Esophagus squamous epithelium (tissue), 5 donors: Measurements from ENCODE around the gene DLG2. TPM values are rescaled to one million over a fixed set of nuclear protein-coding genes. Genes with fewer than 3 reads are reported as not detected.
"Not testable (repeated sequence)": the region's sequence is repeated elsewhere in the genome, so short reads cannot be mapped to it uniquely, and the experiment has no call there.

ENCODE experiments used
- DNase-seq: peaks from one replicate; lab custom pipeline; 2025; lab: John Stamatoyannopoulos, UW
- H3K27ac ChIP-seq, 4 donors: fragments of 200-600 bp; sonication (generic); one replicate each; pipeline ENCODE4 v1.5.1; 2016 to 2019; ENCODE audit warnings: mild to moderate bottlenecking in 1 of 4
- H3K27me3 ChIP-seq, 4 donors: fragments of 200-600 bp; sonication (generic); 1 replicate in 3 of 4; 2 replicates in 1 of 4; pipeline versions ENCODE4 v1.5.1 to v1.6.0; 2017 to 2021; ENCODE audit warnings: antibody characterized with exemption in 1 of 4
- H3K36me3 ChIP-seq, 3 donors: fragments of 200-600 bp; sonication (generic); one replicate each; pipeline ENCODE4 v1.5.1; 2016 to 2019
- H3K4me1 ChIP-seq, 3 donors: fragments of 200-600 bp; sonication (generic); one replicate each; pipeline ENCODE4 v1.5.1; 2017 to 2019
- H3K4me3 ChIP-seq, 4 donors: fragments of 200-600 bp; sonication (generic); 1 replicate in 3 of 4; 2 replicates in 1 of 4; pipeline ENCODE4 v1.5.1; 2016 to 2019; ENCODE audit warnings: mild to moderate bottlenecking in 2 of 4, moderate library complexity in 1 of 4
- H3K9me3 ChIP-seq, 3 donors: fragments of 200-600 bp; sonication (generic); one replicate each; pipeline ENCODE4 v1.5.1; 2016 to 2019
- CTCF ChIP-seq, 6 experiments: fragments of 450-650 bp in 4 of 6; fragments of 200-600 bp in 2 of 6; sonication (generic) in 2 of 6; IDR thresholded peaks; one replicate each; pipeline ENCODE4 v1.5.1; 2016 to 2019; ENCODE audit warnings: antibody characterized with exemption in 6 of 6, mild to moderate bottlenecking in 4 of 6, moderate library complexity in 4 of 6
- POLR2A ChIP-seq, 4 donors: fragments of 450-650 bp; IDR thresholded peaks; one replicate each; pipeline ENCODE4 v1.6.1; 2017; ENCODE audit warnings: antibody characterized with exemption in 4 of 4, mild to moderate bottlenecking in 4 of 4, moderate library complexity in 3 of 4
- WGBS, 2 donors: methylation state at CpG; one replicate each; pipeline ENCODE4 v1.1.5; 2018; 5-methylcytosine and 5-hydroxymethylcytosine counted together
- intact Hi-C: fragments of 100-400 bp; cut with DNase I; formaldehyde crosslinking; loops from one replicate; pipeline ENCODE4 v1.15.0; 2022
- total RNA-seq, 4 donors: library from RNA; depleted of rRNA; stranded (reverse); fragments of >200 nt; gene quantifications; one replicate each; pipeline ENCODE4 v1.1.0, GENCODE V29; 2016
- donor health status: DM: yes; HTN: yes; CAD: no.

The DLG2 gene
- total RNA-seq, 4 donors from 2014 or later: 2.9 to 27.7 (median 12.6) TPM

GRCh38 chr11:85236211-85236610, 390.9 kb downstream of the DLG2 start:
- Histone ChIP-seq H3K27me3 (no peaks in the 10 kb centered on the region), H3K4me3 (no peak overlapping the region), H3K36me3 (no peaks in the 10 kb centered on the region), H3K4me1 (no peaks in the 10 kb centered on the region), H3K9me3 (no peaks in the 10 kb centered on the region), H3K27ac (no peak overlapping the region)
- DNase-seq: no peak
- TF ChIP-seq POLR2A (IDR thresholded peaks at IDR 0.05): no peak
- no peak for TF ChIP-seq CTCF (IDR thresholded peaks at IDR 0.05)
- 52 to 76% methylated on average over 2 of the region's 2 CpGs for WGBS, 2 donors
- intact Hi-C loops: no loop called here

GRCh38 chr11:85232559-85232958, 394.6 kb downstream of the DLG2 start:
- Histone ChIP-seq H3K27me3 (no peaks in the 10 kb centered on the region), H3K4me1 (no peaks in the 10 kb centered on the region), H3K4me3 (no peak overlapping the region), H3K36me3 (no peaks in the 10 kb centered on the region), H3K27ac (no peak overlapping the region), H3K9me3 (no peaks in the 10 kb centered on the region)
- WGBS, 2 donors: 40 to 52% methylated on average over 2 of the region's 2 CpGs
- DNase-seq: no peak
- intact Hi-C loops: no loop called here
- TF ChIP-seq POLR2A (IDR thresholded peaks at IDR 0.05) (no peak), CTCF (IDR thresholded peaks at IDR 0.05) (no peak)

GRCh38 chr11:85231588-85231987, 395.6 kb downstream of the DLG2 start:
- H3K4me3 ChIP-seq: no peak overlapping the region
- DNase-seq: no peak

GRCh38 chr11:85229723-85230122, 397.4 kb downstream of the DLG2 start:
- WGBS, 2 donors: 77 to 91% methylated on average over 1 of the region's 1 CpG
- intact Hi-C loops: not testable (repeated sequence)

More at GRCh38 chr11:85231588-85231987, 395.6 kb downstream of the DLG2 start:
- H3K36me3 ChIP-seq: no peaks in the 10 kb centered on the region
- intact Hi-C loops: no loop called here
- H3K4me1 ChIP-seq: no peaks in the 10 kb centered on the region
- H3K27ac ChIP-seq: no peak overlapping the region
- no peaks in the 10 kb centered on the region for H3K9me3 ChIP-seq
- 45 to 61% methylated on average over 4 of the region's 4 CpGs for WGBS, 2 donors
- no peaks in the 10 kb centered on the region for H3K27me3 ChIP-seq
- no peak for TF ChIP-seq POLR2A (IDR thresholded peaks at IDR 0.05)
- TF ChIP-seq CTCF (IDR thresholded peaks at IDR 0.05): no peak

GRCh38 chr11:85196968-85197367, 430.2 kb downstream of the DLG2 start:
- Histone ChIP-seq H3K27ac (no peak overlapping the region), H3K36me3 (no peaks in the 10 kb centered on the region), H3K4me3 (no peak overlapping the region), H3K9me3 (peaks cover 0 to 25% (median 10%) of the 10 kb centered on the region in 3 donors), H3K4me1 (no peaks in the 10 kb centered on the region), H3K27me3 (no peaks in the 10 kb centered on the region)
- no peak for TF ChIP-seq POLR2A (IDR thresholded peaks at IDR 0.05)
- TF ChIP-seq CTCF (IDR thresholded peaks at IDR 0.05): no peak
- intact Hi-C loops: no loop called here
- no peak for DNase-seq
- 39 to 52% methylated on average over 2 of the region's 2 CpGs for WGBS, 2 donors

More at GRCh38 chr11:85229723-85230122, 397.4 kb downstream of the DLG2 start:
- not testable (repeated sequence) for H3K36me3 ChIP-seq, H3K27ac ChIP-seq, H3K4me3 ChIP-seq, DNase-seq, H3K27me3 ChIP-seq, H3K4me1 ChIP-seq, H3K9me3 ChIP-seq

GRCh38 chr11:85195934-85196333, 431.2 kb downstream of the DLG2 start:
- 72 to 74% methylated on average over 3 of the region's 3 CpGs for WGBS, 2 donors
- Histone ChIP-seq H3K36me3 (no peaks in the 10 kb centered on the region), H3K4me3 (no peak overlapping the region), H3K27ac (no peak overlapping the region), H3K9me3 (peaks cover 0 to 18% (median 3%) of the 10 kb centered on the region in 3 donors), H3K4me1 (no peaks in the 10 kb centered on the region), H3K27me3 (no peaks in the 10 kb centered on the region)
- no peak for TF ChIP-seq CTCF (IDR thresholded peaks at IDR 0.05)
- intact Hi-C loops: no loop called here
- no peak for DNase-seq
